NCI-H82 treated with DMSO at 0.1 percent for 48 hours (cell line): ENCODE results near the gene PRKCA.
"Not testable (repeated sequence)": the region's sequence is repeated elsewhere in the genome, so short reads cannot be mapped to it uniquely, and the experiment has no call there.

Experiments
- DNase-seq: peaks from one replicate; lab custom pipeline; 2025; ENCODE audit not compliant: unreplicated experiment; lab: John Stamatoyannopoulos, UW

Gene PRKCA

GRCh38 chr17:66480243-66480642 lies 177.8 kb downstream of the PRKCA start:
- DNase-seq: no peak

GRCh38 chr17:66480802-66481201 lies 178.4 kb downstream of the PRKCA start:
- no peak for DNase-seq

- DNase-seq: no peak
These were observed 178.9 kb downstream of the PRKCA start for GRCh38 chr17:66481271-66481670.

- DNase-seq: no peak
These were observed 181.5 kb downstream of the PRKCA start for GRCh38 chr17:66483906-66484305.

- DNase-seq: no peak
These were observed 183.0 kb downstream of the PRKCA start for GRCh38 chr17:66485309-66485947.

- DNase-seq: no peak
These were observed 184.7 kb downstream of the PRKCA start for GRCh38 chr17:66487121-66487520.

GRCh38 chr17:66487981-66488468 lies 185.6 kb downstream of the PRKCA start:
- DNase-seq: no peak

GRCh38 chr17:66488864-66489263 lies 186.5 kb downstream of the PRKCA start:
- no peak for DNase-seq

- DNase-seq: not testable (repeated sequence)
These were observed 187.2 kb downstream of the PRKCA start for GRCh38 chr17:66489576-66489975.

GRCh38 chr17:66491213-66491612 lies 188.8 kb downstream of the PRKCA start:
- no peak for DNase-seq

- no peak for DNase-seq
These were observed 189.3 kb downstream of the PRKCA start for GRCh38 chr17:66491665-66492064.

- no peak for DNase-seq
These were observed 189.7 kb downstream of the PRKCA start for GRCh38 chr17:66492080-66492479.

GRCh38 chr17:66492561-66493005 lies 190.2 kb downstream of the PRKCA start:
- no peak for DNase-seq

- no peak for DNase-seq
These were observed 191.0 kb downstream of the PRKCA start for GRCh38 chr17:66493283-66494019.

GRCh38 chr17:66494023-66494803 lies 191.8 kb downstream of the PRKCA start:
- no peak for DNase-seq

GRCh38 chr17:66495035-66495434 lies 192.6 kb downstream of the PRKCA start:
- no peak for DNase-seq

GRCh38 chr17:66496306-66496705 lies 193.9 kb downstream of the PRKCA start:
- DNase-seq: no peak

GRCh38 chr17:66498580-66498979 lies 196.2 kb downstream of the PRKCA start:
- no peak for DNase-seq

- DNase-seq: no peak
These were observed 204.2 kb downstream of the PRKCA start for GRCh38 chr17:66506641-66507040.

- DNase-seq: no peak
These were observed 204.9 kb downstream of the PRKCA start for GRCh38 chr17:66507103-66507923.
